NT2/D1 (cell line): Measurements from ENCODE around the gene RND3.

Experiments
- DNase-seq: peaks from one replicate; pipeline ENCODE4 v3.0.0-alpha.2; 2011; ENCODE audit warnings: low read depth, low spot score
- H3K27me3 ChIP-seq: 2 replicates; pipeline ENCODE4 v1.6.0; 2011; ENCODE audit warnings: mild to moderate bottlenecking; ENCODE audit not compliant: insufficient read length, insufficient read depth
- H3K36me3 ChIP-seq: 2 replicates; pipeline ENCODE4 v1.6.1; 2011; ENCODE audit warnings: mild to moderate bottlenecking, low read length, mixed read lengths; ENCODE audit not compliant: insufficient read depth, insufficient read length
- H3K4me1 ChIP-seq: 2 replicates; pipeline ENCODE4 v1.5.1; 2011; ENCODE audit not compliant: insufficient read depth, insufficient read length
- H3K4me3 ChIP-seq: 2 replicates; pipeline ENCODE4 v1.5.1; 2011; ENCODE audit warnings: low read depth; ENCODE audit not compliant: insufficient read length
- H3K9ac ChIP-seq: 2 replicates; pipeline ENCODE4 v1.6.0; 2011; ENCODE audit warnings: low read depth; ENCODE audit not compliant: insufficient read length
- H3K9me3 ChIP-seq: 2 replicates; pipeline ENCODE4 v1.5.1; 2011; ENCODE audit warnings: mild to moderate bottlenecking, low read length; ENCODE audit not compliant: insufficient read depth
- SUZ12 ChIP-seq: IDR thresholded peaks from 2 replicates; pipeline ENCODE4 v1.6.1; 2011; ENCODE audit not compliant: insufficient read length, insufficient read depth; ENCODE audit errors: extremely low read depth
- YY1 ChIP-seq: IDR thresholded peaks from 2 replicates; pipeline ENCODE4 v1.6.1; 2011; ENCODE audit not compliant: insufficient read length, insufficient read depth
- ZNF274 ChIP-seq: IDR thresholded peaks from 2 replicates; pipeline ENCODE4 v1.6.1; 2011; ENCODE audit warnings: mild to moderate bottlenecking, low read depth, low read length

Gene RND3

DNA sequence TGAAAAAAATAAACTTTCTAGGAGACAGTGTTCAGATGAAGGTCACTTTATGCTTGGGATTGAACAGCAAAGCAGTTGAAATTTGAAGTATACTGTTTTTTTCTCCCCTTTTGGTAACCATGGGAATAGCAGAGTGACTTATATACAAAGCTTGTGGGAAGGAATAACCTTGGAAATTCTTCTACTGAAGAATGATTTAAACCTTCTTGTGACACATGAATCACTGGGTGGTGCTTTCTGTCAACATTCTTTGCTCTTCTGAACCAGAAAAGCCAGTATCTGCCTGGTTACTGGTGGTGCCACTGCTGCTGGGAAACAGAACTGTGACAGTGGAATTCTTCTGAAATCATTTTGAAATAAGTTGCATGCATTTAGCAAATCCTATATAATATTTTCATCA is 39.4 kb upstream of the RND3 start:
- Histone ChIP-seq H3K4me1 (no peaks in the 10 kb centered on the region), H3K9ac (no peak overlapping the region), H3K9me3 (peaks cover 27% of the 10 kb centered on the region), H3K27me3 (no peaks in the 10 kb centered on the region), H3K36me3 (no peaks in the 10 kb centered on the region), H3K4me3 (no peak overlapping the region)
- TF ChIP-seq SUZ12 (no peak), YY1 (no peak), ZNF274 (no peak)
- no peak for DNase-seq

DNA sequence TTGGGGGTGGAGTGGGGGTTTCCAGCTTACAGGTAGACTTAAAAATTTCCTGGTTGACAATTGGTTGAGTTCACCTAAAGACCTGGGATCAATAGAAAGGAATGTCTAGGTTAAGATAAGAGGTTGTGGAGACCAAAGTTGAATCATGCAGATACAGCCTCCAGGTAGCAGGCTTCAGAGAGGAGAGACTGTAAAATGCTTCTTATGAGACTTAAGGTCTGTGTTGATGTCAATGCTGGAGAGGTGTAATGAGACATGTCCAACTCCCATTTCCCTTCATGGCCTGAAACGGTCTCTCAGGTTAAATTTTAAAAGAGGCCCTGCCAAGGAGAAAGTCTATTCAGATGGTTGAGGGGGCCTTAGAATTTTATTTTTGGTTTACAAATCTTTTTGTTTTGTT is 38.5 kb upstream of the RND3 start:
- Histone ChIP-seq H3K4me1 (no peaks in the 10 kb centered on the region), H3K36me3 (no peaks in the 10 kb centered on the region), H3K9me3 (peaks cover 29% of the 10 kb centered on the region), H3K27me3 (no peaks in the 10 kb centered on the region), H3K9ac (no peak overlapping the region), H3K4me3 (no peak overlapping the region)
- TF ChIP-seq YY1 (no peak), SUZ12 (no peak), ZNF274 (no peak)
- DNase-seq, result no peak

DNA sequence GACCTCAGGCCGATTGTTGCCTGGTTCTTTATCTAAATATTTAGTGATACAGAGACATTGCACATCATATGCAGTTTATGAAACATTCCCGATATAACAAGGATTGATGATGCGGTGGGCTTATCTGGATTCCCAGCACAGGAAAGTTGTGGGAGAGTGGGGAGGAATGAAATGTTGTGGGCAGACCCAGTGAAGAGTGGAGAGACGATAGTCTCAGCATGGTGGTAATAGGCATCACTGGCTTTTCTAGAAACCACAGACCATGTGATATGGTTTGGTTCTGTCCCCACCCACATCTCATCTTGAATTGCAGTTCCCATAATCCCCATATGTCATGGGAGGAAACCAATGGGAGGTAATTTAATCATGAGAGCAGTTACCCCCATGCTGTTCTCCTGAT is 34.8 kb upstream of the RND3 start:
- no peaks in the 10 kb centered on the region for H3K4me1 ChIP-seq
- H3K9ac ChIP-seq, result no peak overlapping the region
- no peaks in the 10 kb centered on the region for H3K36me3 ChIP-seq
- peaks cover 29% of the 10 kb centered on the region for H3K9me3 ChIP-seq
- TF ChIP-seq YY1 (no peak), SUZ12 (no peak), ZNF274 (no peak)
- no peaks in the 10 kb centered on the region for H3K27me3 ChIP-seq
- H3K4me3 ChIP-seq, result no peak overlapping the region
- DNase-seq, result no peak

DNA sequence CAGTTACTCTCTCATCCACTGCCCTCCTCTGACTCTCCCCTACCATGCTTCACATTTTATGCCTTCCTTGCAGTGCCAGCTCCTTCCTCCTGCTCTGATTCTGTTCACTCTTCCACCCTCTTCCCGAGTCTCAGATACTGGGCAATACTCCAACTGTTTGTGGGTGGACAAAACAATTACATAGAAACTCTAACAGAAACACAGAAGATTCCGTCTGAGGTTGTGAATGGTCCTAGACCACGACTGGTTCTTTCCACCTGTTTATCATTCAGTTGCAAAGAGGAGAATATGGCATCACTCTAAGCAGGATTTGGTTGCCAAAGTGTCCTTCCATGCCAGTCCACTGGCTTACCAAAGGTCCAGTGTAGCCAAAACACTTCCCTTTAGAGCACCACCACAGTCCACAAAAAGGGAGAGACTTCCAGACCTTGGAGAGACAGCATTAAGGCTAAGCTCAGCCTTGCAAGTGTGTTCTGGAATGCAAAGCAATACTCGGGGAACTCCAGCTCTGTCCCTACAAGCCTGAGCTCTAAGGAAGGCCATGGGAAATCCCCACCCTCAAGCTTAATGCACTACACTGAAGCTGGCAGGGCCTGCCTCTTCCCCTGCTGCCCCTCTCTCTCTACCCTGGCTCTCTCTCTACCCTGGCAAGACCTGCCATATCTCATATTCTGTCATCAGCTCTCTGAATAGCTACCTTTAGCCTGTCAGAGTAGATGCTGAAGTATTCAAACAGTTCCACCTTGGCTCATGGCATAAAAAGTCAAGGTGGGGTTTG is 33.6 kb upstream of the RND3 start:
- H3K36me3 ChIP-seq, result no peaks in the 10 kb centered on the region

DNA sequence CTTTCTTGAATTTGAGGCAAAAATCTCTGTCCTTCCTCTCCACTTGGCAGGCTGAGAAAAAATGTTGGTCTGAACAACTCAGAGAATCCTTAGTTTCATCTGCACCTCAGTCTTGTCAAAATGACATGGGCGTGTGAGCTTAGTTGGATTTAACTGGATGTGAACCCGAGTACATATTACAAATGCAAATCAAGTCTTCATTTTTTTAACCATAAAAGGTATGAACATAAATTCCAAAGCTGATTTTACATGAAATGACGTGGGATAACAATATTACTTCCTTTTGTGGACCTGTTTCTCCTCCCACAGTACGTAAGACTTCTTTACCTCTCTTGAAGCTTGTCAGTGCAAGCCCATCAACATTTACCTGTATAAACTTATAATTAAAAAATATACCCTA is 32.6 kb upstream of the RND3 start:
- Histone ChIP-seq H3K4me1 (no peaks in the 10 kb centered on the region), H3K36me3 (no peaks in the 10 kb centered on the region), H3K9ac (no peak overlapping the region), H3K9me3 (peaks cover 29% of the 10 kb centered on the region), H3K27me3 (no peaks in the 10 kb centered on the region), H3K4me3 (no peak overlapping the region)
- DNase-seq, result no peak
- TF ChIP-seq SUZ12 (no peak), YY1 (no peak)

More for the DNA sequence above, 33.6 kb upstream of the RND3 start:
- Histone ChIP-seq H3K4me1 (no peaks in the 10 kb centered on the region), H3K9me3 (peaks cover 29% of the 10 kb centered on the region), H3K9ac (no peak overlapping the region), H3K4me3 (no peak overlapping the region), H3K27me3 (no peaks in the 10 kb centered on the region)
- TF ChIP-seq SUZ12 (no peak), YY1 (no peak), ZNF274 (no peak)
- DNase-seq, result no peak

DNA sequence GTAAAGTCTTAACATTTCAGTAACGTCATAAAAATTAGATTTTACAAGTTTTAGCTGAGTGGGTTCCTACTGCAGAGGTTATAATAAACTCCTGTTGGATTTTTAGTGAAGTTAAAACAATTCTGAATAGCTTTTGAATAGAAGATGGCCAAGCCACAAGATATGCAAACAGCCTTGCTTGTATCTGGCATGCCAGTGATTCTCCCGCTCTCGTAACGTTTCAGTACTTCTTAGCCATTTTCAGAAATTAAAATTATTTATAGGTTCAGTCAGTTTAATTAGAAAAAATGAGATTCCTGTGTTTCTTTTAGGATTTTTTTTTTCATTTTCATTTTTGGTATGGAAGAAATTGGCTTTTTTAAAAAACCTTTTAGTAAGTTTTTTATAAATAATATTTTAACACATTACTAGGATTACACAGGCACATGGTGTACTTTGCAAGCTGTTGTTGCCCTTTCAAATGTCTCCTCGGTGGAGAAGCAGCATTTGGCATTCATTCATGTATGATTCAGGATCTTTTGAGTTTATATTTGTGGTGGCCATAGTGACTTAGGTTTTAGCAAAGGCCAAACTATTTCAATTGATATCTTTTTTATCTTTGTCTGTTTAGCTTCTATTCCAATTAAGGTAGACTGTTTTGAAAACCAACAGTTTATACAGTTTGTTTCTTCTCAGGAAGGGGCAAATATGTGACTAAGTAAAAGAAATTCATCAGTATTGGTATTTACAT is 30.6 kb upstream of the RND3 start:
- no peak for DNase-seq
- no peak overlapping the region for H3K9ac ChIP-seq
- H3K9me3 ChIP-seq, result peaks cover 15% of the 10 kb centered on the region
- no peaks in the 10 kb centered on the region for H3K27me3 ChIP-seq
- TF ChIP-seq YY1, result no peak
- no peak for TF ChIP-seq SUZ12
- no peak for TF ChIP-seq ZNF274
- no peaks in the 10 kb centered on the region for H3K36me3 ChIP-seq
- H3K4me1 ChIP-seq, result no peaks in the 10 kb centered on the region
- no peak overlapping the region for H3K4me3 ChIP-seq

DNA sequence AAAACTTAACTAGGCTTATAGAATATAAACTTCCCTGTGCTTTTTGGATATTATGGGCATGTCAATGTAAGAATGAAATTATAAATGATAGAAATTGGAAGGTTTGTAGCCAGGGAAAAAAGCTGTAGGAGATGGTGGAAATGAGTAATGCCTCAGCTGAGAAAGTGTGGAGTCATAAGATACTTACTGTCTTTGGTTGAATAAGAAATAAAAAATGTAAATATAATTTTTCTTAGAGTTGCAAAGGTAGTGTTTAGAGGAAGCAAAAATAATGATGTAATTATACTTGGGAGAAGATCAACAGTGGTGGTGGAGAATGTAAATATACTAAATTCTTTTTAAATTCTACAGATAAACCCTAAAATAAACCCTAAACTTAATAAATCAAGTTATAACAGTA is 26.2 kb upstream of the RND3 start:
- Histone ChIP-seq H3K9ac (no peak overlapping the region), H3K27me3 (no peaks in the 10 kb centered on the region), H3K9me3 (no peaks in the 10 kb centered on the region), H3K4me1 (no peaks in the 10 kb centered on the region), H3K4me3 (no peak overlapping the region), H3K36me3 (no peaks in the 10 kb centered on the region)
- no peak for TF ChIP-seq SUZ12
- no peak for DNase-seq

DNA sequence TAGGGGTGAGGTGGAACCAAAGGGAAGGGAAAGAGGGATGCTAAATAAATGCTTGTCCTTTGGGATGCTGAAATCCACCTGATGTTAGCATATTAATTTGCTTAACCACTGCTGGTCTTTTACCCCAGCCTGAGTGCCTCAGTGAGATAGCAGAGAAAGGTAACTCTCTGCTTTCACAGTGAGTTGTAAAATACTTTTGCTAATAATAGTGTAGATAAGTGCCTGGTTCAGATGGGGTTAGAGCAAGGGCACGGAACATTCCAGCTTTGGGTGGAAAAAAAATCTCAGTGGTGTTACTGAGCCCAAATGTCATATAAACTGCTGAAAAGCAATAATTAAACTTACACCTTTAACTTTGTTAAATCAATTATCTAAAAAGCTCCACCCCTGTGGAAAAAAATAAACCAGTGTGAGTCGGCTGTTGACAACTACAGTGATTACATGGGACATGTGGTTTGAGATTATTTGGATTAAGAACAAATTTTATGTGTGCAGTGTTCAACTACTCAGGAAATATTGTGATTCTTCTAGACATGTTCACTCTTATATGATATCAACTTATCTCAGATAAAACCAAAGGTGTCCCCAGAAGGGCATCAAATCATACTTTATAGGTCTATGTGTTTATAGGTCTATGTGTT is 21.1 kb upstream of the RND3 start:
- no peak for TF ChIP-seq YY1
- TF ChIP-seq ZNF274, result no peak
- TF ChIP-seq SUZ12, result no peak
- H3K4me3 ChIP-seq, result no peak overlapping the region
- H3K9me3 ChIP-seq, result no peaks in the 10 kb centered on the region
- H3K9ac ChIP-seq, result no peak overlapping the region
- no peak for DNase-seq
- H3K36me3 ChIP-seq, result no peaks in the 10 kb centered on the region
- H3K4me1 ChIP-seq, result no peaks in the 10 kb centered on the region
- no peaks in the 10 kb centered on the region for H3K27me3 ChIP-seq
